MM.1S (cell line): Measurements from ENCODE around the gene SLC28A1.

Experiments
- DNase-seq: peaks from one replicate; pipeline ENCODE4 v3.0.0-alpha.2; 2015
- H2AFZ ChIP-seq: fragments of 300-600 bp; sonication (generic); 2 replicates; pipeline ENCODE4 v1.6.0; 2016; ENCODE audit warnings: antibody characterized with exemption, low read length
- H3F3A ChIP-seq: fragments of 300-600 bp; sonication (generic); 2 replicates; pipeline ENCODE4 v1.6.1; 2016; ENCODE audit warnings: mild to moderate bottlenecking, antibody characterized with exemption, low read length, moderate library complexity, mixed read lengths; ENCODE audit not compliant: insufficient read depth
- H3K27ac ChIP-seq: fragments of 300-600 bp; sonication (generic); 2 replicates; pipeline ENCODE4 v1.5.1; 2016; ENCODE audit warnings: mild to moderate bottlenecking, low read length
- H3K27me3 ChIP-seq: fragments of 300-600 bp; sonication (generic); replicated peaks from 2 replicates; pipeline ENCODE4 v1.6.0; 2016; ENCODE audit warnings: low read length; ENCODE audit not compliant: insufficient read depth
- H3K36me3 ChIP-seq: fragments of 300-600 bp; sonication (generic); replicated peaks from 2 replicates; pipeline ENCODE4 v1.6.1; 2016; ENCODE audit warnings: mild to moderate bottlenecking, low read length, mixed read lengths; ENCODE audit not compliant: insufficient read depth
- H3K4me1 ChIP-seq: fragments of 300-600 bp; sonication (generic); 2 replicates; pipeline ENCODE4 v1.6.1; 2016; ENCODE audit warnings: low read length, mixed read lengths
- H3K4me2 ChIP-seq: fragments of 300-600 bp; sonication (generic); 2 replicates; pipeline ENCODE4 v1.6.0; 2016; ENCODE audit warnings: low read depth, low read length
- H3K4me3 ChIP-seq: fragments of 300-600 bp; sonication (generic); 2 replicates; pipeline ENCODE4 v1.5.1; 2016; ENCODE audit warnings: low read length, mixed read lengths
- H3K79me2 ChIP-seq: fragments of 300-600 bp; sonication (generic); 2 replicates; pipeline ENCODE4 v1.6.1; 2016; ENCODE audit warnings: mixed run types, low read length, mixed read lengths
- H3K9ac ChIP-seq: fragments of 300-600 bp; sonication (generic); 2 replicates; pipeline ENCODE4 v1.6.1; 2016; ENCODE audit warnings: low read length, mixed read lengths
- H3K9me2 ChIP-seq: fragments of 300-600 bp; sonication (generic); replicated peaks from 2 replicates; pipeline ENCODE4 v1.6.1; 2016; ENCODE audit warnings: mild to moderate bottlenecking, low read length, mixed read lengths; ENCODE audit not compliant: insufficient read depth
- H3K9me3 ChIP-seq: fragments of 300-600 bp; sonication (generic); replicated peaks from 2 replicates; pipeline ENCODE4 v1.6.1; 2016; ENCODE audit warnings: mild to moderate bottlenecking, low read length, mixed read lengths; ENCODE audit not compliant: insufficient read depth
- H4K20me1 ChIP-seq: fragments of 300-600 bp; sonication (generic); 2 replicates; pipeline ENCODE4 v1.6.1; 2016; ENCODE audit warnings: mild to moderate bottlenecking, low read length, moderate library complexity, mixed read lengths; ENCODE audit not compliant: insufficient read depth
- CTCF ChIP-seq: fragments of 300-600 bp; sonication (generic); IDR thresholded peaks from 2 replicates; pipeline ENCODE4 v1.5.1; 2016; ENCODE audit warnings: antibody characterized with exemption, low read length, mixed read lengths
- EZH2 ChIP-seq: fragments of 300-600 bp; sonication (generic); optimal IDR thresholded peaks from 2 replicates; pipeline ENCODE3; 2017; ENCODE audit warnings: low read depth, mild to moderate bottlenecking, antibody characterized with exemption, low read length, mixed read lengths
- EZH2phosphoT487 ChIP-seq: fragments of 300-600 bp; sonication (generic); IDR thresholded peaks from 2 replicates; pipeline ENCODE4 v1.6.1; 2018; ENCODE audit warnings: antibody characterized with exemption, low read length

SLC28A1 gene, protein sequence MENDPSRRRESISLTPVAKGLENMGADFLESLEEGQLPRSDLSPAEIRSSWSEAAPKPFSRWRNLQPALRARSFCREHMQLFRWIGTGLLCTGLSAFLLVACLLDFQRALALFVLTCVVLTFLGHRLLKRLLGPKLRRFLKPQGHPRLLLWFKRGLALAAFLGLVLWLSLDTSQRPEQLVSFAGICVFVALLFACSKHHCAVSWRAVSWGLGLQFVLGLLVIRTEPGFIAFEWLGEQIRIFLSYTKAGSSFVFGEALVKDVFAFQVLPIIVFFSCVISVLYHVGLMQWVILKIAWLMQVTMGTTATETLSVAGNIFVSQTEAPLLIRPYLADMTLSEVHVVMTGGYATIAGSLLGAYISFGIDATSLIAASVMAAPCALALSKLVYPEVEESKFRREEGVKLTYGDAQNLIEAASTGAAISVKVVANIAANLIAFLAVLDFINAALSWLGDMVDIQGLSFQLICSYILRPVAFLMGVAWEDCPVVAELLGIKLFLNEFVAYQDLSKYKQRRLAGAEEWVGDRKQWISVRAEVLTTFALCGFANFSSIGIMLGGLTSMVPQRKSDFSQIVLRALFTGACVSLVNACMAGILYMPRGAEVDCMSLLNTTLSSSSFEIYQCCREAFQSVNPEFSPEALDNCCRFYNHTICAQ

GRCh38 chr15:84883916-84884781 is at the start of gene SLC28A1:
Gene SLC28A1 (plus strand): TSS chr15:84884662. CDS start chr15:84887761, 3,099 bp downstream.
- no peak within 1 kb of the TSS for H3K27ac ChIP-seq
- H3K9ac ChIP-seq: no peak within 1 kb of the TSS
- no peaks in the 10 kb centered on the region for H3K9me3 ChIP-seq
- H3K36me3 ChIP-seq: no peaks in the 10 kb centered on the region
- no peaks in the 10 kb centered on the region for H3K79me2 ChIP-seq
- no peaks in the 10 kb centered on the region for H3K27me3 ChIP-seq
- H3K4me1 ChIP-seq: no peaks in the 10 kb centered on the region
- no peaks in the 10 kb centered on the region for H4K20me1 ChIP-seq
- 0 out of 2 replicates have a peak within 1 kb of the TSS, but pooled peaks have one; percentile 7 for H2AFZ ChIP-seq
- no peaks in the 10 kb centered on the region for H3F3A ChIP-seq
- no peaks in the 10 kb centered on the region for H3K9me2 ChIP-seq
- TF ChIP-seq CTCF (no peak), EZH2phosphoT487 (no peak)
- DNase-seq: no peak
- H3K4me3 ChIP-seq: no peak within 1 kb of the TSS
- H3K4me2 ChIP-seq: no peak within 1 kb of the TSS

- H3K27me3 ChIP-seq: no peaks in the 10 kb centered on the region
- no peak for DNase-seq
- H2AFZ ChIP-seq: no peak overlapping the region
- no peaks in the 10 kb centered on the region for H4K20me1 ChIP-seq
- H3K36me3 ChIP-seq: no peaks in the 10 kb centered on the region
- TF ChIP-seq EZH2phosphoT487 (no peak), EZH2 (no peak), CTCF (no peak)
- no peaks in the 10 kb centered on the region for H3K4me1 ChIP-seq
- no peak overlapping the region for H3K4me3 ChIP-seq
- no peaks in the 10 kb centered on the region for H3K9me3 ChIP-seq
- H3K9ac ChIP-seq: no peak overlapping the region
- no peaks in the 10 kb centered on the region for H3K9me2 ChIP-seq
- H3F3A ChIP-seq: no peaks in the 10 kb centered on the region
- no peak overlapping the region for H3K27ac ChIP-seq
- H3K79me2 ChIP-seq: no peaks in the 10 kb centered on the region
- no peak overlapping the region for H3K4me2 ChIP-seq
Observed at GRCh38 chr15:84834969-84835368, 49.5 kb upstream of the SLC28A1 start.

DNA sequence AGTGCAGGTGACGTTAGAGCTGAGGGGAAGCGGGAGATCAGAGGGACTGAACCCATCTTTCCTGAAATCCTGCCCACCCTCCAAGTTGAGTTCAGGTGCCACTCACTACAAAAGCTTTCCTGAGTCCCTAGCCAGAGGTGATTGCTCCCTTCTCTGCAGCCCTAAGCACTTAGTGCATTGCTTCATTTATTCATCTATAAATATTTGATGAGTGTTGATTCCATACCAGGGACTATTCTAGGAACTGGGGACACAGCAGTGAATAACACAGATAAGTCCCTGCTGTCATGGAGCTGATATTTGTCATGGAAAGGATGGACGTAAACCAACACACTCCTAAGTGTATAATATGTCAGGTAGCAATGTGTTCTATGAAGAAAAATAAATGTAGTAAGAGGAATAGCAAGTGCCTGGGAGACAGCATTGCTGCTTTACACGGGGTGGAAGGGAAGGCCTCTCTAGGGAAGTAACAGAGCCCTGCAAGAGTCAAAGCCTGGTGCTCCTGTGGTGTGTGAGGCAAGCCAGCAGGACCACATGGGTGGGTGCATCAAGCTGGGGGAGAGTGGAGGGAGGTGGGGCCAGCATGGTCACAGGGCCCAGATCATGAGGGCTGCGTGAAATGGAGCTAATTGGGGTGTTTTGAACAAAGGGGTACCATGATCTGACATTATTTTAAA is 48.7 kb upstream of the SLC28A1 start:
- Histone ChIP-seq H3K4me3 (no peak overlapping the region), H3K36me3 (no peaks in the 10 kb centered on the region), H3K9me3 (no peaks in the 10 kb centered on the region), H2AFZ (no peak overlapping the region), H3K9me2 (no peaks in the 10 kb centered on the region), H3K27me3 (no peaks in the 10 kb centered on the region), H3K4me1 (peaks cover 2% of the 10 kb centered on the region), H3K79me2 (no peaks in the 10 kb centered on the region), H4K20me1 (no peaks in the 10 kb centered on the region), H3K9ac (no peak overlapping the region), H3K4me2 (no peak overlapping the region), H3K27ac (no peak overlapping the region), H3F3A (no peaks in the 10 kb centered on the region)
- DNase-seq: no peak
- no peak for TF ChIP-seq CTCF
- TF ChIP-seq EZH2: no peak
- TF ChIP-seq EZH2phosphoT487: no peak
